Measurements from ENCODE around the gene GFPT2. TPM values are rescaled to one million over a fixed set of nuclear protein-coding genes. Genes with fewer than 3 reads are reported as not detected.
A peak's percentile ranks its signal among the peaks of the same experiment; 100 is the strongest.

GFPT2 gene
- total and polyA plus RNA-seq, 9 donors = 18.5 to 135 (median 41.5) TPM

DNA sequence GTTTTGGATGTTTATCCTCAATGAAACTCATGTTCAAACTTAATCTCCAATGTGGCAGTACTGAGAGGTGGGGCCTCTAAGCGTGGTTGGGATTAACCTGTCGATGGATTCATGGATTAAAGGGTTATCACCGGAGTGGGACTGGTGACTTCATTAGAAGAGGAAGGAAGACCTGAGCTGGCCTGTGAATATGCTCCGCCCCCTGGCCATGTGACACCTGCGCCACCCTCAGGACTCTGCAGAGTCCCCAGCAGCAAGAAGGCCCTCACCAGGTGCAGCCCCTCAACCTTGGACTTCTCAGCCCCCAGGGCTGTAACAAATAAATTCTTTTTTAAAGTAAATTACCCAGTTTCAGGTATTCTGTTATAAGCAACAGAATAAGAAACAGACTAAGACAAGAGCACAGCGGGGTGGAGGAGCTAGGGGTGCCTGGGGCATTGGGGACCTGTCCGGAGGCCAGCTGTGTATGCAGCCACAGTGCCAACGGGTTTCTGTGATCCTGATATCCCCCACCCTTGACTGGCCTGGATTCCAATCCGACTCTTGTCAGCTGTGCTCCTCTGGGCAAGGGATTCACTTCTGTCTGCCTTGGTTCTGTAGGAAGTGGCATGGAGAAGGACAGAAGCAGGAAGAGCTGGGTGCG, 58.1 kb downstream of the GFPT2 start:
- H3K4me1 ChIP-seq (ENCODE audit: insufficient read depth) = no peaks in the 10 kb centered on the region
- H3K4me3 ChIP-seq = no peak overlapping the region
- intact Hi-C loops (cut with DNase I) = loop anchor here in 3 of 4 donors (2.0 to 10.0 kb wide), 5 partner anchors 32 to 177 kb away; partner anchors contain the start of gene GFPT2 (in 1 of the 3)
- H3K27ac ChIP-seq = no peak overlapping the region
- WGBS, 3 donors = 82 to 89% (median 83%) methylated on average over 10 of the region's 10 CpGs
- TF ChIP-seq EP300 (IDR thresholded peaks at IDR 0.05) = no peak
- TF ChIP-seq POLR2A (IDR thresholded peaks at IDR 0.05) = no peak
- TF ChIP-seq, protein P1, sequence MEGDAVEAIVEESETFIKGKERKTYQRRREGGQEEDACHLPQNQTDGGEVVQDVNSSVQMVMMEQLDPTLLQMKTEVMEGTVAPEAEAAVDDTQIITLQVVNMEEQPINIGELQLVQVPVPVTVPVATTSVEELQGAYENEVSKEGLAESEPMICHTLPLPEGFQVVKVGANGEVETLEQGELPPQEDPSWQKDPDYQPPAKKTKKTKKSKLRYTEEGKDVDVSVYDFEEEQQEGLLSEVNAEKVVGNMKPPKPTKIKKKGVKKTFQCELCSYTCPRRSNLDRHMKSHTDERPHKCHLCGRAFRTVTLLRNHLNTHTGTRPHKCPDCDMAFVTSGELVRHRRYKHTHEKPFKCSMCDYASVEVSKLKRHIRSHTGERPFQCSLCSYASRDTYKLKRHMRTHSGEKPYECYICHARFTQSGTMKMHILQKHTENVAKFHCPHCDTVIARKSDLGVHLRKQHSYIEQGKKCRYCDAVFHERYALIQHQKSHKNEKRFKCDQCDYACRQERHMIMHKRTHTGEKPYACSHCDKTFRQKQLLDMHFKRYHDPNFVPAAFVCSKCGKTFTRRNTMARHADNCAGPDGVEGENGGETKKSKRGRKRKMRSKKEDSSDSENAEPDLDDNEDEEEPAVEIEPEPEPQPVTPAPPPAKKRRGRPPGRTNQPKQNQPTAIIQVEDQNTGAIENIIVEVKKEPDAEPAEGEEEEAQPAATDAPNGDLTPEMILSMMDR (IDR thresholded peaks at IDR 0.05) = no peak
- H3K27me3 ChIP-seq = no peaks in the 10 kb centered on the region
- DNase-seq = no peak
- H3K36me3 ChIP-seq = no peaks in the 10 kb centered on the region
- H3K9me3 ChIP-seq = no peaks in the 10 kb centered on the region

DNA sequence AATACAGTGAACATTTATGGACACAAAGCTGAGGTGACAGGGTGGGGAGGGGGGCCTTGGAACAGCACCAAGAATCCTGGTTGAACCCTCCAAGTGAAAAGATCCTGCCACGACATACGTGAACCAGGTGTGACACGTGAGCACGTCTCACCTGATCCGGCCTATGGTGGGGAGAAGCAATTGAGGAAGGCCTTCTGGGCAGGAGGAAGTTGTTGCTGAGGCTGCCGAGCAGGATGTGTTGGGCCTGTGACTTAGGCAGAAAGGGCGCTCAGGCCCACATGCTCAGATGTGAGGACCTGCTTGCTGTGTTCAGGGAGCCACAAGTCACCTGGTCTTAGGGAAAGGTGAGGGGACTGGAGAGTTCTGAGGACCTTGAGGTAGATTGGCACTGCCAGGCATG, 58.7 kb downstream of the GFPT2 start:
- H3K9me3 ChIP-seq = no peaks in the 10 kb centered on the region
- H3K36me3 ChIP-seq = no peaks in the 10 kb centered on the region
- intact Hi-C loops (cut with DNase I) = loop anchor here in 3 of 4 donors (2.0 to 10.0 kb wide), 5 partner anchors 33 to 178 kb away; partner anchors contain the start of gene GFPT2 (in 1 of the 3)
- TF ChIP-seq, protein P1 (IDR thresholded peaks at IDR 0.05) = no peak
- TF ChIP-seq POLR2A (IDR thresholded peaks at IDR 0.05) (no peak), EP300 (IDR thresholded peaks at IDR 0.05) (no peak)
- no peaks in the 10 kb centered on the region for H3K27me3 ChIP-seq
- no peak overlapping the region for H3K4me3 ChIP-seq
- 81 to 89% (median 82%) methylated on average over 7 of the region's 7 CpGs for WGBS, 3 donors
- no peak for DNase-seq
- H3K27ac ChIP-seq = no peak overlapping the region
- no peaks in the 10 kb centered on the region for H3K4me1 ChIP-seq (ENCODE audit: insufficient read depth)

DNA sequence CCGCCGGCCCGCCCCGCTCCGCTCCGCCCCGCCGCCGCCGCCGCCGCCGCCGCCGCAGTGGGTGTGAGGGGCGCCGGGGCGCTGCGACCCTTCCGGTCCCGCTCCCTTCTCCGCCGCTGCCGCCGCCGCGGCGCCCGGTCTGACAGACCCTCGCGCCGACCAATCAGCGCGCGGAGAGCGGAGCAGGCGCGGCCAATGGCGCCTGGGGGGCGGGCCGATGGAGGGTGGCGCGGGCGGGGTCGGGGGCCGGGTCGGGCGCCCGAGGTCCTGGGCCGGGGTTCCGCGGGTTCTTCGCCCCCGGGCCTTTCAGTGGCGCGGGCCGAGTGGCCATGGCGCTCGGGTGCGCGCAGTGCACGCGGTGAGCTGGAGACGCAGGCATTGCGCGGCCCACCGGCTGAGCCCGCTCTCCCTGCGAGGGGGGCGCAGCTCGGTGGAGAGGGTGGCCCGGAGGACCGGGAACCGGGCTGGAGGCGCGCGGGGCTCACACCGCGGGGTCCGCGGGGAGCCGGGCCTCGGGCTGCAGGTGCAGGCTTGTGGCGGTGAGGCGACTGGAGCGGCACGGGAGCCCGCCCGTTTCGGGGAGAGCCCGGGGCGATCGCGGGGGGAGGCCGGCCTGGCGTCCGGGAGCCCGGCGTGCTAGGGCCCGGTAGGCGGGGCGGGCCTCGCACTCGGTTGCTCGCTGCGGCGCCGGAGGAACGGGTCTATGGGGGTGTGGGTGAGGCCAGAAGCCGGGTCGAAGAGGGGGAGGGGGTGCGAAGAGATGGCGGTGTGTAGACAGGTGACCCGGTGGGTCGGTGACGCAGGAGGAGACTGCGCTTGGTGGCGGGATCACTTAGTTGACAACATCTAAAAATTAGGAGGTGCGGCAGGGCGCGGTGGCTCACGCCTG, 60.9 kb downstream of the GFPT2 start, which contains the start of gene MAPK9:
TSS of gene MAPK9 (minus strand) at position 141 of the 889 bp plus-strand sequence. CDS start 11,522 bp downstream, outside the sequence.
- Histone ChIP-seq H3K4me3 (peak within 1 kb of the TSS; percentile 62), H3K4me1 (ENCODE audit: insufficient read depth) (no peaks in the 10 kb centered on the region), H3K27me3 (no peaks in the 10 kb centered on the region), H3K9me3 (no peaks in the 10 kb centered on the region), H3K27ac (peak within 1 kb of the TSS; percentile 79 to 90), H3K36me3 (no peaks in the 10 kb centered on the region)
- TF ChIP-seq POLR2A (IDR thresholded peaks at IDR 0.05) (no peak), EP300 (IDR thresholded peaks at IDR 0.05) (no peak)
- TF ChIP-seq, protein P1 (IDR thresholded peaks at IDR 0.05) = no peak
- peak; percentile 80 to 88 (median 86) for DNase-seq
- intact Hi-C loops (cut with DNase I) = loop anchor here (2.0 to 10.0 kb wide), 5 partner anchors 35 to 180 kb away; partner anchors contain the start of gene GFPT2 (in 1 of the 4)
- WGBS, 3 donors = 0 to 1% (median 1%) methylated on average over 44 to 122 of the region's 122 CpGs

DNA sequence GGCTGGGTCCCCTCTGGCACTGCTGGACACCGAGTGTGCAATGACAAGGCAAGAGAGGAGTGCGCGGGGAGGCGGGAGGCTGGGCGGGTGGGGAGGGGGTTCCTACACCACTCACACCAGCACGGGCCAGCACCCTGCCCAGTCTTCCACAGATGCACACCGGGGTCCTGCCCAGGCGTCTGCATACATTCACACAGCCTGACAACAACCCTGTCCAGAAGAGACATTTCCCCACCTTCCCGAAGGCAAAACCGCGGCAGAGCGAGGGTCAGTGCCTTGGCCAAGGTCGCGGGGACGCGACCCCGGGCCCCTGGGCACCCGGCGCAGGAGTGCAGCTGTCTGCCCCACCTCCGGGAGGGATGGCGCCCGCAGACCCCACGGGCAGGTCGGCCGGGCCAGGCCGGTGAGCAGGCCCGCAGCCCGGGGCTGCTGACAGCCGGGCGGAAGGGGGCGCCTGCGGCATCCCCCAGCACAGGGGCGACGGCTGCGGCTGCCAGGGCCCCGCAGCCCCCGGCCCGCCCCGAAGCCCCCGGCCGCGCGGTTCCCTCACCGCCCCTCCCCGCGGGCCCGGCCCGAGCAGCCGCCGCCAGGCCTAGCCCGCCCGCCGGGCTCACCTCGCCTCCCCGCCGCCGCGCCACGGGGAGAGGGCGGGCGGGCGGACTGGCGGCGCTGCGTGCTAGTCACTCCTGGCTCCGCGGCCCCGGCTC, 61.7 kb downstream of the GFPT2 start:
- no peak for TF ChIP-seq EP300 (IDR thresholded peaks at IDR 0.05)
- TF ChIP-seq, protein P1 (IDR thresholded peaks at IDR 0.05) = no peak
- no peak for TF ChIP-seq POLR2A (IDR thresholded peaks at IDR 0.05)
- H3K4me3 ChIP-seq = peak overlapping the region; percentile 62
- no peaks in the 10 kb centered on the region for H3K36me3 ChIP-seq
- peak in 3 of 5 donors; percentile 44 to 54 (median 51) for DNase-seq
- H3K27ac ChIP-seq = peak overlapping the region in 1 of 2 donors; percentile 53
- no peaks in the 10 kb centered on the region for H3K4me1 ChIP-seq (ENCODE audit: insufficient read depth)
- 0 to 1% (median 0%) methylated on average over 29 to 68 of the region's 68 CpGs for WGBS, 3 donors
- H3K27me3 ChIP-seq = no peaks in the 10 kb centered on the region
- no peaks in the 10 kb centered on the region for H3K9me3 ChIP-seq
- intact Hi-C loops (cut with DNase I) = loop anchor here in 3 of 4 donors (5.0 to 10.0 kb wide), 4 partner anchors 36 to 181 kb away; partner anchors contain the start of gene GFPT2 (in 1 of the 3)
